Measurements from ENCODE around the gene LRSAM1.

LRSAM1 gene

DNA sequence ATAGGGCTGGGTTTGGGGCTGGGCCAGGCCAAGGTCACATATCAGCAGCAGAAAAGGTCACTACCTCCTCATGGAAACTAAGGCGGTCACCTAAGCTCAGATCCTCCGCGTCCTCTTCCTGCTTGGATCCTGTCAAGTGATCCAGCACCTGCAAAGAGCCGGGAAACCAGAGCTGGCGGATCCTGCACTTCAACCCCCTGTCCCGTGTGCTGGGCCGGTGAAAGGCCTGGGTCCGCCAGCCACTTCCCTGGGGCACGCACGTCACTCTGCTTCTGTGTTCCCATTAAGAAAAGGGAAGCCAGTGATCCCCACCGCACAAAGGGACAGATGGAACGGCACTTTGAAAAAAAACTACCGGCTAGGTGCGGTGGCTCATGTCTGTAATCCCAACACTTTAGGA lies 99.4 kb downstream of the LRSAM1 start:
- DNase-seq (ENCODE audit: low read depth), result no peak
